Gastroesophageal sphincter (tissue), 3 donors: ENCODE measurements around the gene COL12A1.

Experiments
- EP300 ChIP-seq: sonication (generic); formaldehyde crosslinking; IDR thresholded peaks from one replicate; pipeline ENCODE4 v1.6.1; 2017; ENCODE audit warnings: antibody characterized with exemption, mild to moderate bottlenecking
- POLR2A ChIP-seq, 2 donors: fragments of 450-650 bp; IDR thresholded peaks; one replicate each; pipeline ENCODE4 v1.6.1; 2017; ENCODE audit warnings: antibody characterized with exemption in 2 of 2, mild to moderate bottlenecking in 2 of 2, moderate library complexity in 1 of 2
- POLR2AphosphoS5 ChIP-seq: sonication (generic); formaldehyde crosslinking; IDR thresholded peaks from one replicate; pipeline ENCODE4 v1.6.1; 2017; ENCODE audit warnings: antibody characterized with exemption
- TF ChIP-seq, protein P1 (sequence below), 4 experiments: fragments of 200-600 bp in 2 of 4; fragments of 450-650 bp in 2 of 4; sonication (generic) in 1 of 4; IDR thresholded peaks; one replicate each; pipeline ENCODE4 v1.5.1; 2017 to 2019; ENCODE audit warnings: antibody characterized with exemption in 4 of 4, mild to moderate bottlenecking in 2 of 4, moderate library complexity in 2 of 4

DNA sequence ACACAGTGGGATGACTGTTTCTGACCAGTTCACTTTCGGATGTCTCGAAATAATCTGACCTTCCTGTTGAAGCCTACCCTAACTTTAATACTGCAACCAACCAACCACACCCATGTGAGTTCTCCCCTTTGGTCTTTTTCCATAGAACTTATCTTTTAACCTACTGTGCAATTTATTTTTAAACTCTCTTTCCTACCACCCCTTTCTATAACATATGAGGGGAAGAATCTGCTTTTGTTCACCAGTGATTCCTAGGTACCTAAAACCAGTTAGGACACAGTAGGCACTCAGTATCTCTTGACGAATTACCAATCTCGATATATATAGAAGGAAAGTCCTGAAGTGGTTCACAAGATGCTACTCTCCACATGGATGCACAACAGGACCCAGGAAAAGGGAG lies 30.8 kb upstream of the COL12A1 start:
- TF ChIP-seq, protein P1, sequence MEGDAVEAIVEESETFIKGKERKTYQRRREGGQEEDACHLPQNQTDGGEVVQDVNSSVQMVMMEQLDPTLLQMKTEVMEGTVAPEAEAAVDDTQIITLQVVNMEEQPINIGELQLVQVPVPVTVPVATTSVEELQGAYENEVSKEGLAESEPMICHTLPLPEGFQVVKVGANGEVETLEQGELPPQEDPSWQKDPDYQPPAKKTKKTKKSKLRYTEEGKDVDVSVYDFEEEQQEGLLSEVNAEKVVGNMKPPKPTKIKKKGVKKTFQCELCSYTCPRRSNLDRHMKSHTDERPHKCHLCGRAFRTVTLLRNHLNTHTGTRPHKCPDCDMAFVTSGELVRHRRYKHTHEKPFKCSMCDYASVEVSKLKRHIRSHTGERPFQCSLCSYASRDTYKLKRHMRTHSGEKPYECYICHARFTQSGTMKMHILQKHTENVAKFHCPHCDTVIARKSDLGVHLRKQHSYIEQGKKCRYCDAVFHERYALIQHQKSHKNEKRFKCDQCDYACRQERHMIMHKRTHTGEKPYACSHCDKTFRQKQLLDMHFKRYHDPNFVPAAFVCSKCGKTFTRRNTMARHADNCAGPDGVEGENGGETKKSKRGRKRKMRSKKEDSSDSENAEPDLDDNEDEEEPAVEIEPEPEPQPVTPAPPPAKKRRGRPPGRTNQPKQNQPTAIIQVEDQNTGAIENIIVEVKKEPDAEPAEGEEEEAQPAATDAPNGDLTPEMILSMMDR (IDR thresholded peaks at IDR 0.05), result no peak
- TF ChIP-seq POLR2A (IDR thresholded peaks at IDR 0.05) (no peak), POLR2AphosphoS5 (no peak), EP300 (no peak)
